Osteoblast (primary cell): Measurements from ENCODE around the gene MIPEP. TPM values are rescaled to one million over a fixed set of nuclear protein-coding genes. Genes with fewer than 3 reads are reported as not detected.

ENCODE experiments used
- DNase-seq: peaks from one replicate; pipeline ENCODE4 v3.0.0; 2011; ENCODE audit warnings: low spot score, mixed read lengths; ENCODE audit not compliant: insufficient read length; ENCODE audit errors: missing footprints
- H2AFZ ChIP-seq: 2 replicates; pipeline ENCODE4 v1.6.0; 2011; ENCODE audit warnings: mild to moderate bottlenecking, low read length
- H3K27ac ChIP-seq: 2 replicates; pipeline ENCODE4 v1.5.1; 2011; ENCODE audit warnings: mild to moderate bottlenecking, low read depth, low read length, moderate library complexity
- H3K27me3 ChIP-seq: 2 replicates; pipeline ENCODE4 v1.6.0; 2012; ENCODE audit warnings: mild to moderate bottlenecking, control low read depth, inconsistent platforms, low read length, moderate library complexity; ENCODE audit not compliant: insufficient read depth
- H3K36me3 ChIP-seq: 2 replicates; pipeline ENCODE4 v1.5.1; 2011; ENCODE audit warnings: mild to moderate bottlenecking, low read length, control low read depth, moderate library complexity; ENCODE audit not compliant: insufficient read depth
- H3K4me1 ChIP-seq: 2 replicates; pipeline ENCODE4 v1.5.1; 2011; ENCODE audit warnings: mild to moderate bottlenecking, low read length, control low read depth, moderate library complexity; ENCODE audit not compliant: insufficient read depth
- H3K4me2 ChIP-seq: 2 replicates; pipeline ENCODE4 v1.6.0; 2011; ENCODE audit warnings: mild to moderate bottlenecking, low read length; ENCODE audit not compliant: insufficient read depth
- H3K4me3 ChIP-seq: fragments of 200-600 bp; sonication (generic); 3 replicates; pipeline ENCODE4 v1.5.1; 2012; ENCODE audit warnings: mild to moderate bottlenecking, low read length, inconsistent platforms; ENCODE audit not compliant: insufficient read depth
- H3K79me2 ChIP-seq: 2 replicates; pipeline ENCODE4 v1.6.0; 2012; ENCODE audit warnings: mild to moderate bottlenecking, low read length, control low read depth, inconsistent platforms; ENCODE audit not compliant: insufficient read depth
- H3K9me3 ChIP-seq: 2 replicates; pipeline ENCODE4 v1.5.1; 2011; ENCODE audit warnings: low read depth, low read length, control low read depth
- H4K20me1 ChIP-seq: 2 replicates; pipeline ENCODE4 v1.6.0; 2012; ENCODE audit warnings: mild to moderate bottlenecking, low read length, control low read depth; ENCODE audit not compliant: insufficient read depth
- CTCF ChIP-seq: IDR thresholded peaks from 2 replicates; pipeline ENCODE4 v1.5.1; 2011; ENCODE audit warnings: mild to moderate bottlenecking, low read depth, low read length, moderate library complexity; ENCODE audit errors: extremely low read depth
- total RNA-seq: library from RNA; depleted of rRNA; stranded (reverse); fragments of >200 nt; gene quantifications from 2 replicates; pipeline ENCODE4 v1.2.3, GENCODE V29; 2012

MIPEP gene
- total RNA-seq, 1 donor = 29.3 TPM

- H3K27me3 ChIP-seq = no peaks in the 10 kb centered on the region
- DNase-seq = no peak
- H3K79me2 ChIP-seq = no peaks in the 10 kb centered on the region
- no peak overlapping the region for H3K4me2 ChIP-seq
- H3K4me1 ChIP-seq = peaks cover 14% of the 10 kb centered on the region
- no peaks in the 10 kb centered on the region for H3K36me3 ChIP-seq
- H4K20me1 ChIP-seq = no peaks in the 10 kb centered on the region
- H3K9me3 ChIP-seq = no peaks in the 10 kb centered on the region
- H2AFZ ChIP-seq = no peak overlapping the region
- no peak for TF ChIP-seq CTCF
- no peak overlapping the region for H3K27ac ChIP-seq
- H3K4me3 ChIP-seq = no peak overlapping the region
Observed at GRCh38 chr13:23786607-23787006, 102.6 kb downstream of the MIPEP start.

GRCh38 chr13:23778879-23779278 is 110.3 kb downstream of the MIPEP start:
- H3K27ac ChIP-seq = no peak overlapping the region
- no peaks in the 10 kb centered on the region for H3K79me2 ChIP-seq
- H3K4me2 ChIP-seq = peak overlapping the region; percentile 1
- DNase-seq = no peak
- no peaks in the 10 kb centered on the region for H3K27me3 ChIP-seq
- H2AFZ ChIP-seq = no peak overlapping the region
- TF ChIP-seq CTCF = no peak
- peaks cover 7% of the 10 kb centered on the region for H3K4me1 ChIP-seq
- no peaks in the 10 kb centered on the region for H4K20me1 ChIP-seq
- no peak overlapping the region for H3K4me3 ChIP-seq
- no peaks in the 10 kb centered on the region for H3K36me3 ChIP-seq
- H3K9me3 ChIP-seq = no peaks in the 10 kb centered on the region

- TF ChIP-seq CTCF = no peak
- peaks cover 7% of the 10 kb centered on the region for H3K4me1 ChIP-seq
- H3K36me3 ChIP-seq = no peaks in the 10 kb centered on the region
- H3K27ac ChIP-seq = no peak overlapping the region
- H3K4me3 ChIP-seq = no peak overlapping the region
- H3K9me3 ChIP-seq = no peaks in the 10 kb centered on the region
- H3K27me3 ChIP-seq = no peaks in the 10 kb centered on the region
- no peaks in the 10 kb centered on the region for H4K20me1 ChIP-seq
- no peaks in the 10 kb centered on the region for H3K79me2 ChIP-seq
- no peak overlapping the region for H2AFZ ChIP-seq
- DNase-seq = no peak
- H3K4me2 ChIP-seq = no peak overlapping the region
Observed at GRCh38 chr13:23778002-23778652, 111.1 kb downstream of the MIPEP start.

GRCh38 chr13:23777575-23777870 is 111.7 kb downstream of the MIPEP start:
- Histone ChIP-seq H3K79me2 (no peaks in the 10 kb centered on the region), H3K9me3 (no peaks in the 10 kb centered on the region), H3K4me1 (peaks cover 7% of the 10 kb centered on the region), H4K20me1 (no peaks in the 10 kb centered on the region), H3K36me3 (no peaks in the 10 kb centered on the region), H2AFZ (no peak overlapping the region), H3K27ac (no peak overlapping the region), H3K4me2 (no peak overlapping the region), H3K27me3 (no peaks in the 10 kb centered on the region), H3K4me3 (no peak overlapping the region)
- no peak for DNase-seq
- no peak for TF ChIP-seq CTCF
